HG03159 (cell line): ENCODE measurements around the gene MAGI3.
"Not testable (repeated sequence)": the region's sequence is repeated elsewhere in the genome, so short reads cannot be mapped to it uniquely, and the experiment has no call there.

Experiments
- ATAC-seq: cut with Tn5 transposase; IDR thresholded peaks from one replicate; pipeline ENCODE4 v1.9.1; 2021; ENCODE audit warnings: mild to moderate bottlenecking, moderate library complexity; ENCODE audit not compliant: unreplicated experiment

Gene MAGI3

GRCh38 chr1:113683384-113684152, 293.3 kb downstream of the MAGI3 start:
- no peak for ATAC-seq

- no peak for ATAC-seq
Observed at GRCh38 chr1:113684153-113684541, 293.8 kb downstream of the MAGI3 start.

GRCh38 chr1:113686891-113687618, 296.7 kb downstream of the MAGI3 start:
- no peak for ATAC-seq

- no peak for ATAC-seq
Observed at GRCh38 chr1:113691184-113691583, 300.9 kb downstream of the MAGI3 start.

GRCh38 chr1:113692342-113692741, 302.0 kb downstream of the MAGI3 start:
- no peak for ATAC-seq

- ATAC-seq, result no peak
Observed at GRCh38 chr1:113692824-113693431, 302.6 kb downstream of the MAGI3 start.

- ATAC-seq, result no peak
Observed at GRCh38 chr1:113694910-113695309, 304.6 kb downstream of the MAGI3 start.

GRCh38 chr1:113701429-113701828, 311.1 kb downstream of the MAGI3 start:
- ATAC-seq, result no peak

- no peak for ATAC-seq
Observed at GRCh38 chr1:113714606-113715269, 324.4 kb downstream of the MAGI3 start.

GRCh38 chr1:113717506-113717905, 327.2 kb downstream of the MAGI3 start:
- ATAC-seq, result not testable (repeated sequence)

- not testable (repeated sequence) for ATAC-seq
Observed at GRCh38 chr1:113718621-113719020, 328.3 kb downstream of the MAGI3 start.

- ATAC-seq, result no peak
Observed at GRCh38 chr1:113721010-113721409, 330.7 kb downstream of the MAGI3 start.

GRCh38 chr1:113732802-113733201, 342.5 kb downstream of the MAGI3 start:
- no peak for ATAC-seq

- ATAC-seq, result no peak
Observed at GRCh38 chr1:113734357-113735055, 344.2 kb downstream of the MAGI3 start.
